Inflammatory macrophage (primary cell): ENCODE results near the gene CIITA.
"Not testable (repeated sequence)": the region's sequence is repeated elsewhere in the genome, so short reads cannot be mapped to it uniquely, and the experiment has no call there.

Source experiments
- DNase-seq, 2 donors: peaks; one replicate each; pipeline ENCODE4 v3.0.0-alpha.2; 2020 to 2022

CIITA gene

GRCh38 chr16:10920726-10921427 lies 43.9 kb downstream of the CIITA start:
- DNase-seq: no peak

- DNase-seq: peak; percentile 45 to 73
Measured at GRCh38 chr16:10921536-10922327, 44.7 kb downstream of the CIITA start.

- DNase-seq: peak; percentile 95 to 97
Measured at GRCh38 chr16:10922328-10923145, 45.5 kb downstream of the CIITA start.

- no peak for DNase-seq
Measured at GRCh38 chr16:10923146-10923649, 46.2 kb downstream of the CIITA start.

GRCh38 chr16:10923650-10924214 lies 46.7 kb downstream of the CIITA start:
- DNase-seq: no peak

GRCh38 chr16:10925285-10925684 lies 48.3 kb downstream of the CIITA start:
- not testable (repeated sequence) for DNase-seq

- DNase-seq: no peak
Measured at GRCh38 chr16:10926094-10926493, 49.1 kb downstream of the CIITA start.

- DNase-seq: no peak
Measured at GRCh38 chr16:10926867-10927266, 49.9 kb downstream of the CIITA start.

GRCh38 chr16:10927497-10928112 lies 50.6 kb downstream of the CIITA start:
- DNase-seq: no peak

GRCh38 chr16:10929097-10929496 lies 52.1 kb downstream of the CIITA start:
- not testable (repeated sequence) for DNase-seq

GRCh38 chr16:10929853-10930754 lies 53.1 kb downstream of the CIITA start:
- DNase-seq: no peak

- no peak for DNase-seq
Measured at GRCh38 chr16:10930755-10931093, 53.7 kb downstream of the CIITA start.

- no peak for DNase-seq
Measured at GRCh38 chr16:10931134-10931533, 54.1 kb downstream of the CIITA start.

GRCh38 chr16:10931977-10932632 lies 55.1 kb downstream of the CIITA start:
- no peak for DNase-seq

GRCh38 chr16:10932959-10933710 lies 56.1 kb downstream of the CIITA start:
- no peak for DNase-seq

GRCh38 chr16:10933865-10934264 lies 56.9 kb downstream of the CIITA start:
- DNase-seq: no peak

- no peak for DNase-seq
Measured at GRCh38 chr16:10934325-10935107, 57.5 kb downstream of the CIITA start.

- no peak for DNase-seq
Measured at GRCh38 chr16:10935226-10935915, 58.4 kb downstream of the CIITA start.
